ENCODE data around the gene NFE2L3. TPM values are rescaled to one million over a fixed set of nuclear protein-coding genes. Genes with fewer than 3 reads are reported as not detected.
A peak's percentile ranks its signal among the peaks of the same experiment; 100 is the strongest.

NFE2L3 gene
- total and polyA plus RNA-seq, 2 experiments from 2014 or later = 6.5 to 10.0 TPM

DNA sequence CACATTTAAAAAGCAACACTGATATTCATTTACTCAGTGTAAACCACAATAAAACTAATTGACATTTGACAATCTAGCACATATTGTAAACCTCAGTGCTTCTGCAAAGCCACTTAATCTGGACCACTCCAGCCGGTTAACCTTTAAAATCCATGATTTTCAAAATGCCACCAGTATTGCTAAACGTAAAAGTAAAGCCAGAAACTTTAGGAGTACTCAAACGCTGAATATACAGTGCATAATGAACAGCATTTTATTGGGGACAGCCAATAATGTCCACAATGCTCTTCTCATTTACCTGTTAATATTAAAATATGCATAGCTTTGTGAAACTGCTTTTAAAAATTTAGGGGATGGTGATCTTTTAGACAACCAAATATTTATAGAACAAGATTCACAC, 37.7 kb downstream of the NFE2L3 start:
- 89% methylated on average over 3 of the region's 3 CpGs for WGBS (ENCODE audit: low lambda C conversion rate, missing lambda C conversion rate)
- Histone ChIP-seq H3K4me3 (no peak overlapping the region), H3K27ac (no peak overlapping the region), H3K79me2 (peaks cover 52% of the 10 kb centered on the region), H4K20me1 (ENCODE audit: insufficient read depth, poor library complexity, severe bottlenecking) (peaks cover 74% of the 10 kb centered on the region), H3K4me2 (no peak overlapping the region), H3K9me2 (replicated peaks; ENCODE audit: insufficient read depth) (no peaks in the 10 kb centered on the region), H3K27me3 (no peaks in the 10 kb centered on the region), H3K4me1 (ENCODE audit: insufficient read depth) (peaks cover 9% of the 10 kb centered on the region), H3K9me3 (ENCODE audit: low read depth) (no peaks in the 10 kb centered on the region), H3K36me3 (replicated peaks; ENCODE audit: insufficient read depth, low read depth) (peaks cover 8% of the 10 kb centered on the region), H2AFZ (no peak overlapping the region)
- DNase-seq (ENCODE audit: low spot score) = no peak
- TF ChIP-seq, protein P1, sequence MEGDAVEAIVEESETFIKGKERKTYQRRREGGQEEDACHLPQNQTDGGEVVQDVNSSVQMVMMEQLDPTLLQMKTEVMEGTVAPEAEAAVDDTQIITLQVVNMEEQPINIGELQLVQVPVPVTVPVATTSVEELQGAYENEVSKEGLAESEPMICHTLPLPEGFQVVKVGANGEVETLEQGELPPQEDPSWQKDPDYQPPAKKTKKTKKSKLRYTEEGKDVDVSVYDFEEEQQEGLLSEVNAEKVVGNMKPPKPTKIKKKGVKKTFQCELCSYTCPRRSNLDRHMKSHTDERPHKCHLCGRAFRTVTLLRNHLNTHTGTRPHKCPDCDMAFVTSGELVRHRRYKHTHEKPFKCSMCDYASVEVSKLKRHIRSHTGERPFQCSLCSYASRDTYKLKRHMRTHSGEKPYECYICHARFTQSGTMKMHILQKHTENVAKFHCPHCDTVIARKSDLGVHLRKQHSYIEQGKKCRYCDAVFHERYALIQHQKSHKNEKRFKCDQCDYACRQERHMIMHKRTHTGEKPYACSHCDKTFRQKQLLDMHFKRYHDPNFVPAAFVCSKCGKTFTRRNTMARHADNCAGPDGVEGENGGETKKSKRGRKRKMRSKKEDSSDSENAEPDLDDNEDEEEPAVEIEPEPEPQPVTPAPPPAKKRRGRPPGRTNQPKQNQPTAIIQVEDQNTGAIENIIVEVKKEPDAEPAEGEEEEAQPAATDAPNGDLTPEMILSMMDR (IDR thresholded peaks at IDR 0.05; ENCODE audit: poor library complexity) = no peak
- no peak for TF ChIP-seq EZH2phosphoT487 (IDR thresholded peaks at IDR 0.05; ENCODE audit: low read depth, severe bottlenecking, unreplicated experiment)
- TF ChIP-seq EZH2 (IDR thresholded peaks at IDR 0.05; ENCODE audit: borderline replicate concordance) = no peak

DNA sequence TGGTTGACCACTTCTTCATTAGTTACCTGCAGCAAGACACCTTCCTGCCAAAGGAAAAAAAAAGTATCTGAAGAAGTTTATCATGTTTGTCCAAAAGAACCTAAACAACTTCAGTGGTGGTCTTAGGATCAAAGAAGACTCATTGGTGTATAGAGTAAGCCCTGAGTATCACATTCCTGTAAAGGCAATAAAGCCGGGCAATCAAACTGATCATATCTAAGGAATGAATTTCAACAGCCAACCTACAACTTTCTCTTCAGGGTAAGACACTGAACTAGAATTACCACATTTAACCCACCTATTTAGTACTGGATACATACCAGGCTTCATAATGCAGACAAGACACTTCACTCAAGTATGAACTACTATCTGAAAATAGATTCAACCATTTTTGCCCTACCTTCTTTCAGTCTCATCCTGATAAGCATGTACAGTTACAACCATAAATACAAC, 38.4 kb downstream of the NFE2L3 start:
- Histone ChIP-seq H4K20me1 (ENCODE audit: insufficient read depth, poor library complexity, severe bottlenecking) (peaks cover 81% of the 10 kb centered on the region), H3K9me3 (ENCODE audit: low read depth) (no peaks in the 10 kb centered on the region), H3K27ac (peak overlapping the region; percentile 36), H3K79me2 (peaks cover 59% of the 10 kb centered on the region), H3K27me3 (no peaks in the 10 kb centered on the region), H3K4me3 (no peak overlapping the region), H3K9me2 (replicated peaks; ENCODE audit: insufficient read depth) (no peaks in the 10 kb centered on the region), H3K36me3 (replicated peaks; ENCODE audit: insufficient read depth, low read depth) (peaks cover 8% of the 10 kb centered on the region), H3K4me2 (no peak overlapping the region), H3K4me1 (ENCODE audit: insufficient read depth) (peaks cover 9% of the 10 kb centered on the region), H2AFZ (no peak overlapping the region)
- no peak for DNase-seq (ENCODE audit: low spot score)
- WGBS (ENCODE audit: low lambda C conversion rate, missing lambda C conversion rate) = 78% methylated on average over 1 of the region's 1 CpG
- no peak for TF ChIP-seq EZH2phosphoT487 (IDR thresholded peaks at IDR 0.05; ENCODE audit: low read depth, severe bottlenecking, unreplicated experiment)
- TF ChIP-seq, protein P1 (IDR thresholded peaks at IDR 0.05; ENCODE audit: poor library complexity) = no peak
- no peak for TF ChIP-seq EZH2 (IDR thresholded peaks at IDR 0.05; ENCODE audit: borderline replicate concordance)

DNA sequence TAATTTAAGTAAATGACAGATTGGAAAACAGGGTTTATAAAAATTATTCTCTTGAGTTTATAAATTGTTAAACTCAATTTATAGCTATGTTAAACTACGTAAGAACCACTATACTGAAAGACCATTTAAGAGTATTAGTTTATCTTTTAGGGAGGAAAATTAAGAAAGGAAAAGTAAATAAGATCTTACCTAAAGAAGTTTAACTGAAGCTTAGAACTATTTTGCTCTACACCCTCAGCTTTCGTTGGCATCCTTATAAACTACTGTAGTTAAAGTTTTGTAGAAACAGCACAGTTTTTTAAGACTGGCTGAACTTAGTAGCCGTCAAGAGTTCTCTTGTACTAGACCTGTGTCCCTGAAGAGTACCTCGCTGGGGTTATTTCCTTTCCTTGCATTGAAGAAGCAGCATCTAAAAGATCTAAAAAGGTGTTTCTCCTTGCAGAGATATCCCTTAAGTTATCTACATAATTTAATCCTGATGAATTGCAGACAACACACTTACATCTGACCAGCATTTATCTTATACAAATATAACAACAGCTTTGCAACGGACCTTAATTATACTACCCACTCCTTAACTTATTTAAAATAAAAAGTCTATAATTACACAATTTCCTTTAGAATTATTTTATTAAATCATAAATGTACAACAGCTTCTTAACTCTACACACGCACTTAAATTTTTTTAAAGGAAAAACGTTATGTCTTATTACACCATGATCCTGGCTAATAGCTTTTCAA, 39.4 kb downstream of the NFE2L3 start:
- Histone ChIP-seq H3K4me2 (no peak overlapping the region), H3K9me2 (replicated peaks; ENCODE audit: insufficient read depth) (no peaks in the 10 kb centered on the region)

More for the DNA sequence above, 39.4 kb downstream of the NFE2L3 start:
- Histone ChIP-seq H2AFZ (no peak overlapping the region), H3K9me3 (ENCODE audit: low read depth) (no peaks in the 10 kb centered on the region), H3K79me2 (peaks cover 69% of the 10 kb centered on the region), H3K4me1 (ENCODE audit: insufficient read depth) (peaks cover 15% of the 10 kb centered on the region), H3K27me3 (no peaks in the 10 kb centered on the region), H3K36me3 (replicated peaks; ENCODE audit: insufficient read depth, low read depth) (peaks cover 8% of the 10 kb centered on the region), H3K27ac (no peak overlapping the region), H3K4me3 (no peak overlapping the region), H4K20me1 (ENCODE audit: insufficient read depth, poor library complexity, severe bottlenecking) (peaks cover 91% of the 10 kb centered on the region)
- no peak for DNase-seq (ENCODE audit: low spot score)
- 85% methylated on average over 7 of the region's 7 CpGs for WGBS (ENCODE audit: low lambda C conversion rate, missing lambda C conversion rate)
- TF ChIP-seq EZH2 (IDR thresholded peaks at IDR 0.05; ENCODE audit: borderline replicate concordance) = no peak
- TF ChIP-seq EZH2phosphoT487 (IDR thresholded peaks at IDR 0.05; ENCODE audit: low read depth, severe bottlenecking, unreplicated experiment) = no peak
- TF ChIP-seq, protein P1 (IDR thresholded peaks at IDR 0.05; ENCODE audit: poor library complexity) = no peak

Measured in hepatocyte (in vitro differentiated cells).